Measurements from ENCODE around the gene TAF4.

The TAF4 gene

GRCh38 chr20:62051546-62052255, 14.0 kb downstream of the TAF4 start:
- TF ChIP-seq, protein P1, sequence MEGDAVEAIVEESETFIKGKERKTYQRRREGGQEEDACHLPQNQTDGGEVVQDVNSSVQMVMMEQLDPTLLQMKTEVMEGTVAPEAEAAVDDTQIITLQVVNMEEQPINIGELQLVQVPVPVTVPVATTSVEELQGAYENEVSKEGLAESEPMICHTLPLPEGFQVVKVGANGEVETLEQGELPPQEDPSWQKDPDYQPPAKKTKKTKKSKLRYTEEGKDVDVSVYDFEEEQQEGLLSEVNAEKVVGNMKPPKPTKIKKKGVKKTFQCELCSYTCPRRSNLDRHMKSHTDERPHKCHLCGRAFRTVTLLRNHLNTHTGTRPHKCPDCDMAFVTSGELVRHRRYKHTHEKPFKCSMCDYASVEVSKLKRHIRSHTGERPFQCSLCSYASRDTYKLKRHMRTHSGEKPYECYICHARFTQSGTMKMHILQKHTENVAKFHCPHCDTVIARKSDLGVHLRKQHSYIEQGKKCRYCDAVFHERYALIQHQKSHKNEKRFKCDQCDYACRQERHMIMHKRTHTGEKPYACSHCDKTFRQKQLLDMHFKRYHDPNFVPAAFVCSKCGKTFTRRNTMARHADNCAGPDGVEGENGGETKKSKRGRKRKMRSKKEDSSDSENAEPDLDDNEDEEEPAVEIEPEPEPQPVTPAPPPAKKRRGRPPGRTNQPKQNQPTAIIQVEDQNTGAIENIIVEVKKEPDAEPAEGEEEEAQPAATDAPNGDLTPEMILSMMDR (IDR thresholded peaks at IDR 0.05; ENCODE audit: low read depth, low read length) = no peak
- H3K4me3 ChIP-seq (replicated peaks in 1 of 2; ENCODE audit: low read depth in 2 of 2, low read length in 2 of 2) = no peak overlapping the region
- DNase-seq (ENCODE audit: low read depth in 2 of 2) = no peak

- H3K4me3 ChIP-seq (replicated peaks in 1 of 2; ENCODE audit: low read depth in 2 of 2, low read length in 2 of 2) = no peak overlapping the region
- TF ChIP-seq, protein P1 (IDR thresholded peaks at IDR 0.05; ENCODE audit: low read depth, low read length) = no peak
- no peak for DNase-seq (ENCODE audit: low read depth in 2 of 2)
Observed at GRCh38 chr20:62051144-62051543, 14.5 kb downstream of the TAF4 start.

- no peak overlapping the region for H3K4me3 ChIP-seq (replicated peaks in 1 of 2; ENCODE audit: low read depth in 2 of 2, low read length in 2 of 2)
- TF ChIP-seq, protein P1 (IDR thresholded peaks at IDR 0.05; ENCODE audit: low read depth, low read length) = no peak
- no peak for DNase-seq (ENCODE audit: low read depth in 2 of 2)
Observed at GRCh38 chr20:62050166-62051120, 15.2 kb downstream of the TAF4 start.

DNA sequence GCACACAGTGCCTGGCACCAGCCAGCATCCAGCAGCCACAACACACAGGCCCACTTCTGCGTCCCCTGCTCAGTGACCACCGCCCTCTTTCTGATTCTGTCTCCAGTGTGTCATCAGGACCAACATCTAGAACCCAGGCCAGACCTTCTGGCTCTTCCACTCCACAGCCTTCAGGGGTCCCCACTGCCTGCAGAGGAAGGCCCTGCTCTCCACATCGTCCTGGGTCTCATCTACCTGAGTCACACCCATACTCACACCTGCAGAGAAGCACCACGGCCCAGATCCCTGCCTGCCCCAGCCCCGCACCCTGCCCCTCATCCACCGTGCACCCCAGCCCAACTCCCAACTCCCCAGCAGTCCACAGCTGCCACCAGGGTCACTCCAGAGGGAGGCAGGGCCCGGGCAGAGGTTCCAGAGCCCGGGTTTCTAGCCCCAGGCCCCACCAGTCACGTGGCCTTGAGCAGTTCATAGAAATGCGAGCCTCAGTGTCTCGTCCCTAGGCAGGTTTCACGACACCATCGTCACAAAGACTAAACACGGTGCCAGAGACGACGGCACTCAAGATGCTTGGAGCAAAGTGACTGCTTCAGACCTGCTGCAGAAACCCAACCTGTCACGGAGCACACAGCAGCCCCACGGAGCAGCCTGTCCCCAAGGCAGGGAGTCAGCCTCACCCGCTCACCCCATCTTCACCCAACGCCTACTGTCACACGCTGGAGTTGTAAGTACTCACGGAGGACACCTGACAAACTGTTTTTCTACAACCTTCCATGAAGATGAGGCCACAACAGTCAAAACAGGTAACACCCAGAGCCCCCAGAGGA, 16.1 kb downstream of the TAF4 start:
- TF ChIP-seq, protein P1 (IDR thresholded peaks at IDR 0.05; ENCODE audit: low read depth, low read length) = no peak
- no peak overlapping the region for H3K4me3 ChIP-seq (replicated peaks in 1 of 2; ENCODE audit: low read depth in 2 of 2, low read length in 2 of 2)
- no peak for DNase-seq (ENCODE audit: low read depth in 2 of 2)

DNA sequence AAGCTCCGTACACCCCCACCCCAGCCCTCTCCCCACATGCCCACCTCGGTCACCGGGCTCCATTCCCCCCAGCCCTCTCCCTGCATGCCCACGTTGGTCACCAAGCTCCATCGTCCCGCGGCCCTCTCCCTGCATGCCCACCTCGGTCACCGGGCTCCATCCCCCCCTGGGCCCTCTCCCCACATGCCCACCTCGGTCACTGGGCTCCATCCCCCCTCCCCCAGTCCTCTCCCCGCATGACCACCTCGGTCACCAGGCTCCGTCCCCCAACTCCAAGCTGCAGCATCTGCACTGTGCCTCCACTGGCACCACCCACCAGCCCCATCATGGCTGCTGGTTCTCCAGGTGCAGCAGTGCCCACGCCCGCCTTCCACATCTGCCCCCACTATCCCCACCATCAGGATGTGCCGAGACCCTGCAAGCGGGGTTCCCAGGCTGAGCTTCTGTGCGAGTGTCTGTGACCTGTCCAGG, 16.8 kb downstream of the TAF4 start:
- no peak for DNase-seq (ENCODE audit: low read depth in 2 of 2)
- TF ChIP-seq, protein P1 (IDR thresholded peaks at IDR 0.05; ENCODE audit: low read depth, low read length) = no peak
- no peak overlapping the region for H3K4me3 ChIP-seq (replicated peaks in 1 of 2; ENCODE audit: low read depth in 2 of 2, low read length in 2 of 2)

DNA sequence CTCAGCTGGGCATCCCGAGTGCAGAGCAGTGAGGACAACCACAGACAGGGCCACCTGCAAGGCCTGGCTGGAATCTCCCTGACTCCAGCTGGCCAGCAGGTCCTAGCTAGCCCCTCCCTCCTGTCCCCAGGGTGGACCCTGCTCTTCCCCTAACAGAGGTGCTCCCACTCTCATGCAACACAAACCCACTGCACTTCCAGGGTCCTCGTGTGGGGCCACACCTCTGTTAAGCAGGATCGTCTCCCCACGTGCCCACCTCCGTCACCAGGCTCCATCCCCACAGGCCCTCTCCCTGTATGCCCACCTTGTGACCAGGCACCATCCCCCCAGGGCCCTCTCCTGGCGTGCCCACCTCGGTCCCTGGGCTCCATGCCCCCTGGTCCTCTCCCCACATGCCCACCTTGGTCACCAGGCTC, 17.3 kb downstream of the TAF4 start:
- H3K4me3 ChIP-seq (replicated peaks in 1 of 2; ENCODE audit: low read depth in 2 of 2, low read length in 2 of 2) = no peak overlapping the region
- TF ChIP-seq, protein P1 (IDR thresholded peaks at IDR 0.05; ENCODE audit: low read depth, low read length) = no peak
- DNase-seq (ENCODE audit: low read depth in 2 of 2) = no peak

Data from cardiac fibroblast (primary cell).